Neuronal stem cell (in vitro differentiated cells): ENCODE data around the gene DNASE1L3.

Experiments used
- DNase-seq: peaks from one replicate; pipeline ENCODE4 v3.0.0-alpha.2; 2013; ENCODE audit warnings: low spot score
- H2AFZ ChIP-seq: one replicate; pipeline ENCODE4 v1.6.1; 2013; ENCODE audit warnings: mild to moderate bottlenecking, low read length, inconsistent platforms
- H2AK5ac ChIP-seq: 2 replicates; pipeline ENCODE4 v1.6.1; 2013; ENCODE audit warnings: low read depth, mild to moderate bottlenecking, inconsistent platforms, low read length, moderate library complexity, mixed read lengths
- H2BK120ac ChIP-seq: 2 replicates; pipeline ENCODE4 v1.6.1; 2013; ENCODE audit warnings: low read depth, mild to moderate bottlenecking, inconsistent platforms, low read length, moderate library complexity, mixed read lengths
- H2BK12ac ChIP-seq: one replicate; pipeline ENCODE4 v1.6.1; 2013; ENCODE audit warnings: low read length, inconsistent platforms
- H2BK15ac ChIP-seq: 2 replicates; pipeline ENCODE4 v1.6.1; 2013; ENCODE audit warnings: mild to moderate bottlenecking, low read length, inconsistent platforms, mixed read lengths
- H2BK5ac ChIP-seq: one replicate; pipeline ENCODE4 v1.6.1; 2013; ENCODE audit warnings: inconsistent platforms, mild to moderate bottlenecking, low read length, moderate library complexity
- H3K14ac ChIP-seq: one replicate; pipeline ENCODE4 v1.6.1; 2013; ENCODE audit warnings: low read length, inconsistent platforms
- H3K18ac ChIP-seq: 2 replicates; pipeline ENCODE4 v1.6.1; 2013; ENCODE audit warnings: low read length, inconsistent platforms
- H3K23ac ChIP-seq: 2 replicates; pipeline ENCODE4 v1.6.1; 2013; ENCODE audit warnings: low read depth, mild to moderate bottlenecking, mixed read lengths, low read length, inconsistent platforms; ENCODE audit not compliant: poor library complexity
- H3K27ac ChIP-seq: replicated peaks from 3 replicates; pipeline ENCODE4 v1.5.1; 2013; ENCODE audit warnings: low read length, inconsistent platforms
- H3K27me3 ChIP-seq, 3 experiments: 2 replicates each; pipeline ENCODE4 v1.6.1; 2013; ENCODE audit warnings: low read length in 3 of 3, mild to moderate bottlenecking in 2 of 3, inconsistent platforms in 1 of 3, low read depth in 1 of 3, mixed read lengths in 1 of 3, moderate library complexity in 1 of 3; ENCODE audit not compliant: control insufficient read depth in 3 of 3, insufficient read depth in 3 of 3
- H3K36me3 ChIP-seq, 2 donors: replicated peaks in 1 of 2; 2 replicates each; pipeline ENCODE4 v1.6.1; 2013; ENCODE audit warnings: low read length in 2 of 2; ENCODE audit not compliant: control insufficient read depth in 2 of 2, insufficient read depth in 2 of 2
- H3K4ac ChIP-seq: 2 replicates; pipeline ENCODE4 v1.6.1; 2013; ENCODE audit warnings: inconsistent platforms, mild to moderate bottlenecking, low read length, moderate library complexity
- H3K4me1 ChIP-seq, 2 donors: 1 replicate in 1 of 2; 2 replicates in 1 of 2; pipeline ENCODE4 v1.6.1; 2013; ENCODE audit warnings: low read length in 2 of 2, low read depth in 1 of 2; ENCODE audit not compliant: control insufficient read depth in 2 of 2, insufficient read depth in 1 of 2
- H3K4me2 ChIP-seq: one replicate; pipeline ENCODE4 v1.6.1; 2013; ENCODE audit warnings: mild to moderate bottlenecking, low read length, inconsistent platforms; ENCODE audit not compliant: insufficient read depth, poor library complexity, severe bottlenecking
- H3K4me3 ChIP-seq, 2 donors: 2 replicates each; pipeline ENCODE4 v1.5.1; 2013; ENCODE audit warnings: low read length in 2 of 2, mild to moderate bottlenecking in 2 of 2, inconsistent platforms in 1 of 2, moderate library complexity in 1 of 2
- H3K79me1 ChIP-seq: one replicate; pipeline ENCODE4 v1.6.1; 2013; ENCODE audit warnings: low read depth, mild to moderate bottlenecking, inconsistent platforms, low read length, moderate library complexity
- H3K9ac ChIP-seq: one replicate; pipeline ENCODE4 v1.6.1; 2013; ENCODE audit warnings: mild to moderate bottlenecking, low read depth, low read length, inconsistent platforms; ENCODE audit not compliant: poor library complexity
- H3K9me3 ChIP-seq, 2 donors: replicated peaks in 1 of 2; 2 replicates each; pipeline versions ENCODE3 to v1.6.1; 2013; ENCODE audit warnings: low read length in 2 of 2, mild to moderate bottlenecking in 2 of 2, inconsistent platforms in 1 of 2, low read depth in 1 of 2, mixed read lengths in 1 of 2, moderate library complexity in 1 of 2; ENCODE audit not compliant: control insufficient read depth in 2 of 2, insufficient read depth in 1 of 2
- H4K8ac ChIP-seq: one replicate; pipeline ENCODE4 v1.6.1; 2013; ENCODE audit warnings: low read depth, mild to moderate bottlenecking, inconsistent platforms, low read length, moderate library complexity
- H4K91ac ChIP-seq: one replicate; pipeline ENCODE4 v1.6.1; 2013; ENCODE audit warnings: low read length, low read depth, mild to moderate bottlenecking, inconsistent platforms; ENCODE audit not compliant: poor library complexity
- WGBS, 2 donors: extraction: QIAGEN DNeasy Blood & Tissue Kit; methylation state at CpG; one replicate each; pipeline ENCODE4 v1.1.7; 2013; ENCODE audit warnings: missing lambda C conversion rate in 2 of 2, mixed read lengths in 1 of 2; ENCODE audit not compliant: insufficient read length in 2 of 2, insufficient replicate concordance in 1 of 2; ENCODE audit errors: extremely low coverage in 2 of 2; 5-methylcytosine and 5-hydroxymethylcytosine counted together

The DNASE1L3 gene

GRCh38 chr3:58177747-58178527 lies 32.8 kb downstream of the DNASE1L3 start:
- DNase-seq, result peak; percentile 86
- Histone ChIP-seq H3K4me2 (peak overlapping the region; percentile 67), H4K91ac (no peak overlapping the region), H2BK120ac (no peak overlapping the region), H3K14ac (peak overlapping the region; percentile 22), H3K9ac (peak overlapping the region; percentile 18), H3K4me1 (peaks cover 10 to 13% of the 10 kb centered on the region in 2 donors), H2AK5ac (no peak overlapping the region), H3K36me3 (no peaks in the 10 kb centered on the region), H2BK12ac (no peak overlapping the region), H3K27ac (no peak overlapping the region), H3K4me3 (peak overlapping the region; percentile 20 to 68), H3K23ac (no peak overlapping the region), H2BK5ac (no peak overlapping the region), H3K79me1 (no peaks in the 10 kb centered on the region), H3K9me3 (no peaks in the 10 kb centered on the region), H3K4ac (no peak overlapping the region), H3K27me3 (peaks cover 0 to 28% (median 3%) of the 10 kb centered on the region in 3 experiments), H2AFZ (peak overlapping the region; percentile 91), H3K18ac (peak overlapping the region; percentile 76), H4K8ac (peak overlapping the region; percentile 78), H2BK15ac (no peak overlapping the region)
- no CpG with 5 or more reads among the region's 46 CpGs for WGBS, 2 donors

GRCh38 chr3:58176827-58177489 lies 33.8 kb downstream of the DNASE1L3 start:
- no peak overlapping the region for H3K4ac ChIP-seq
- no CpG with 5 or more reads among the region's 10 CpGs for WGBS, 2 donors
- peaks cover 10 to 13% of the 10 kb centered on the region in 2 donors for H3K4me1 ChIP-seq
- H3K9me3 ChIP-seq, result no peaks in the 10 kb centered on the region
- H3K14ac ChIP-seq, result no peak overlapping the region
- H2BK5ac ChIP-seq, result no peak overlapping the region
- no peak overlapping the region for H3K9ac ChIP-seq
- no peak overlapping the region for H3K27ac ChIP-seq
- H3K18ac ChIP-seq, result no peak overlapping the region
- H2AFZ ChIP-seq, result no peak overlapping the region
- no peak overlapping the region for H3K23ac ChIP-seq
- H2BK12ac ChIP-seq, result no peak overlapping the region
- no peaks in the 10 kb centered on the region for H3K79me1 ChIP-seq
- H3K4me3 ChIP-seq, result no peak overlapping the region
- H4K8ac ChIP-seq, result no peak overlapping the region
- no peak overlapping the region for H2BK120ac ChIP-seq
- DNase-seq, result no peak
- no peak overlapping the region for H2BK15ac ChIP-seq
- H4K91ac ChIP-seq, result no peak overlapping the region
- H3K4me2 ChIP-seq, result no peak overlapping the region
- no peaks in the 10 kb centered on the region for H3K36me3 ChIP-seq
- H2AK5ac ChIP-seq, result peak overlapping the region; percentile 71
- H3K27me3 ChIP-seq, result peaks cover 0 to 28% (median 3%) of the 10 kb centered on the region in 3 experiments

- WGBS, 2 donors, result no CpG with 5 or more reads among the region's 3 CpGs
- Histone ChIP-seq H3K23ac (no peak overlapping the region), H3K27me3 (peaks cover 0 to 23% (median 3%) of the 10 kb centered on the region in 3 experiments), H2BK15ac (no peak overlapping the region), H3K4me1 (peaks cover 10 to 13% of the 10 kb centered on the region in 2 donors), H3K9ac (no peak overlapping the region), H2AK5ac (no peak overlapping the region), H2BK120ac (no peak overlapping the region), H3K27ac (no peak overlapping the region), H4K91ac (no peak overlapping the region), H3K14ac (no peak overlapping the region), H3K9me3 (no peaks in the 10 kb centered on the region), H2BK5ac (no peak overlapping the region), H2BK12ac (no peak overlapping the region), H3K18ac (no peak overlapping the region), H3K4me3 (no peak overlapping the region), H3K79me1 (no peaks in the 10 kb centered on the region), H3K4ac (no peak overlapping the region), H2AFZ (peak overlapping the region; percentile 77), H3K36me3 (no peaks in the 10 kb centered on the region), H4K8ac (no peak overlapping the region), H3K4me2 (no peak overlapping the region)
- no peak for DNase-seq
Measured at GRCh38 chr3:58176185-58176530, 34.6 kb downstream of the DNASE1L3 start.

GRCh38 chr3:58175437-58176184 lies 35.2 kb downstream of the DNASE1L3 start:
- H2BK120ac ChIP-seq, result no peak overlapping the region
- no peak overlapping the region for H3K4me3 ChIP-seq
- no peak overlapping the region for H2AK5ac ChIP-seq
- H2AFZ ChIP-seq, result peak overlapping the region; percentile 77
- no peak overlapping the region for H4K91ac ChIP-seq
- no peak overlapping the region for H3K4me2 ChIP-seq
- H2BK15ac ChIP-seq, result no peak overlapping the region
- no peak overlapping the region for H3K9ac ChIP-seq
- no peaks in the 10 kb centered on the region for H3K79me1 ChIP-seq
- H3K9me3 ChIP-seq, result no peaks in the 10 kb centered on the region
- no peak overlapping the region for H2BK5ac ChIP-seq
- no CpG with 5 or more reads among the region's 18 CpGs for WGBS, 2 donors
- DNase-seq, result no peak
- H3K14ac ChIP-seq, result no peak overlapping the region
- H3K23ac ChIP-seq, result no peak overlapping the region
- peak overlapping the region; percentile 22 for H3K18ac ChIP-seq
- peaks cover 0 to 18% (median 3%) of the 10 kb centered on the region in 3 experiments for H3K27me3 ChIP-seq
- peaks cover 0 to under 1% of the 10 kb centered on the region in 2 donors for H3K36me3 ChIP-seq
- H3K27ac ChIP-seq, result peak overlapping the region; percentile 4
- no peak overlapping the region for H2BK12ac ChIP-seq
- H4K8ac ChIP-seq, result no peak overlapping the region
- no peak overlapping the region for H3K4ac ChIP-seq
- H3K4me1 ChIP-seq, result peaks cover 10 to 13% of the 10 kb centered on the region in 2 donors
